G401 (cell line): ENCODE data around the gene KLHL29. TPM values are rescaled to one million over a fixed set of nuclear protein-coding genes. Genes with fewer than 3 reads are reported as not detected.
"Not testable (repeated sequence)": the region's sequence is repeated elsewhere in the genome, so short reads cannot be mapped to it uniquely, and the experiment has no call there.

Experiments
- DNase-seq: peaks from one replicate; pipeline ENCODE4 v3.0.0-alpha.2; 2015; ENCODE audit warnings: low spot score
- in situ Hi-C: cut with HindIII; loops from 2 replicates; pipeline ENCODE4 v1.10.0; 2016; ENCODE audit warnings: low sequenced_read_pairs, mixed read lengths
- total RNA-seq: library from RNA; depleted of rRNA; stranded (reverse); fragments of >200 nt; shearing (Covaris generic); gene quantifications from 2 replicates; pipeline ENCODE4 v1.2.3, GENCODE V29; 2014

The KLHL29 gene
- total RNA-seq, 1 experiment from 2014 or later: not detected

DNA sequence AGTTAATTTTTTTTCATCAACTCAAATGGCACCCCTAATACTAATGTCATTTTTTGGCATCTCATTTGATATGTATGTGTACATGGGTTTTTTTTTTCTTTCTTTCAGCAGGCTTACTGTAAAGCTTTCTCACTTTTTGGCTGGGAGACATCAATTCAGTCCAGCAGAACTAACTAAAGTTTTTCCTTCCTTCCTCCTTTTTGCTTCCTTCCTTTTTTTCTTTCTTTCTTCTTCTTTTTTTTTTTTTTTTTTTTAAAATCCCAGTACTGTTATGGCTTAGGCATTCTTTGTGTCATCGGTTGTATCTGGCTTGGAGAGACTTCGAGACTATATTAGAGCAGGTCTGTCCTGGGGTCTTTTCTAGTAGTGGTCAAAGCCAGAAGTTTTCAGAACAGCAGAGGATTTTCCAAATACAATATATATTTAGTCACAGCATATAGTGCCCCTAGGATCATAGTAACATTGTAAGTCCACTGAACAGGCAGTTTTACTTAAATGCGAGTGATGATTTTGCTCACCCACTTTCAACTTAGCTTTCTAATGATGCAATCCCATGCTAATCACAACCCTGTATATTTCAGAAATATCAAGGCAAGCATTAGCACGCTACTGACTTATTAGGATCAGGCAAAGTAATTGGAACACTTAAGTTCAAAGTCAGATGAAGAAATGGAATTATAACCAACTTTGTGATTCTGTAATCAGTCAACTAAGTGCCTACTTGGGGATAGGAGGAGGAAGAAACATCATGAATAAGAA, 4.0 kb downstream of the KLHL29 start:
- DNase-seq: no peak
- in situ Hi-C loops: no loop called here

DNA sequence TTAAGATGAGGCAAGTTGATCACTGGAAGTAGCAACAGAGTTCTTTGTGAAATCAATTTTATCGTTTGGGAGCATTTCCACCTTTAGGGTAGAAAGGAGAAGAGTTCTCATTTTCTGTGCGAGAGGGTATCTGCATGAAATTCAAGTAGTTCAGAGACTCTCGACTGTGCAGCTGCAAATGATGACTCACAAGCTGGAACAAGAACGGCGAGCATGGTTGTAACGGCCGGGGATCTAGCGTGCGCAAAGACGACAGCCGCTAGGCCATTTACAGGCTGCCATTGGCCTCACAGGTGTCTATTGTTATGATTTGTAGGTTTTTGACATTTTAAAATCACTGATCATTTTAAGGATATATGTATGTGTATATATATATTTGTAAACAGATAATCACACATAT, 5.2 kb downstream of the KLHL29 start:
- DNase-seq: no peak

DNA sequence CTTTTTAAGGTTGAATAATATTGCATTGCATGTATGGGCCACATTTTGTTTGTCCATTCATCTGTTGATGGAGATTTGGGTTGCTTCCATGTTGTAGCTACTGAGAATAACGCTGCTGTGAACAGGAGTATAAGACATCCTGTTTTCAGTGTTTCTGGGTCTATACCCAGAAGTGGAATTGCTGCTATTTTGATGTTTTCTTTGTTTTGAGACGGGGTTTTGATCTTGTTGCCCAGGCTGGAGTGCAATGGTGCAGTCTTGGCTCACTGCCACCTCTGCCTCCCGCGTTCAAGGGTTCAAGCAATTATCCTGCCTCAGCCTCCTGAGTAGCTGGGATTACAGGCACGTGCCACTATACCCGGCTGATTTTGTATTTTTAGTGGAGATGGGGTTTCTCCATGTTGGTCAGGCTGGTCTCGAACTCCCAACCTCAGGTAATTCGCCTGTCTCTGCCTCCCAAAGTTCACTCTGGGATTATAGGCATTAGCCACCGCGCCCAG, 6.3 kb downstream of the KLHL29 start:
- DNase-seq, in situ Hi-C loops: not testable (repeated sequence)

More for the DNA sequence above, 5.2 kb downstream of the KLHL29 start:
- in situ Hi-C loops: no loop called here

DNA sequence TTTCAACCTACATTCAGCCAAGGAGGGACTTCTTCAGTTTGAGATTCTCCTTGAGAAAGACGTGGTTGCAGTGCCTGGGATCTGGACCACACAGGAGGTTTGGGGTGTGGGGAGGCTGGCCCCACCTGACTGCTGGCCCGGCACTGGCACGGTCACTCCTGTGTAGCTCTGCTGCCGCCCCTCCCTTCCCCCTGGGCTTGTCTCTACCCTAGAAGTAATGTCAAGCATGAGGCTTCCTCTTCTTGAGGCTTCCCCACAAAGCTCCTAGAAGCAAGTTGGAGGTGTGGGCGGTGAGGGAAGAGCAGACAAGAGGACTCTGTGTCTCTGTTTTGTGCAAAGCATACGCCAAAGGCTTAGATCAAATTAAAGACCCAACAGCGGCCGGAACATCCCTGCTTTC, 8.7 kb downstream of the KLHL29 start:
- in situ Hi-C loops: no loop called here
- no peak for DNase-seq

DNA sequence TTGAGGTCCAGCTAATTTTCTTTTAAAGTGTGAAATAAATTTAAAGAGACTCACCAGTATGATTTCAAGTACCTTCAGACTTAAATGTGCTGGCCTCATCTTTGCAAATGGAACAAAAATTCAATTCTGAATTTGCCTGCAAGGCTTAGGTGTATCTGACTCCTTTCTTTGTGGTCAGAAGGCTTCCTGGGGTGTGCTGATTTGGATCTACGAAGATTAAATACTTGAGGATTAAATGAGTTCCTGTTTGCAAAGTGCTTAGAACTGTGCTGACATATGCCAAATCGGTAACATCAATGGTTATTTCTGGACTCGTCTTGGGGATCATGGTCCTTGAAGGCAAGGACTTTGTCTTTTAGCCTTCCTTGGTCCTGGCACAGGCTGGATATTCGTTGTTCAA, 9.7 kb downstream of the KLHL29 start:
- in situ Hi-C loops: no loop called here
- DNase-seq: no peak

DNA sequence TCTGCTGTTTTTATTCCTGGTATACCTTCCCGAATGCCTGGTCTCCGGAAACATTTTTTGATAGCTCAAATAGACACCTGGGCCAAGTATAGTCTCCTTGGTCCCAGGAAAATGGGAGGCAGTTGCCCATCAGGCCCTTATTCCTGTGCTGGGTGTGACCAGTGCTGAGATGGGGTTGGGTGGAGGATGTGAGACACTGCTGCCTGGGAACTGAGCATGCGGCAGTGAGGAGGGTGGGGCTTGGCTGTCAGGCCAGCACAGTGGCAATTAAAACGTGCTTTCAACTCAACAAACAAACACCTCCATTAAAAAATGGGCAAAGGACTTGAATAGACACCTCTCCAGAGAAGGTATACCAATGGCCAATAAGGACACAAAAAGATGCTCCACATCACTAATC, 12.5 kb downstream of the KLHL29 start:
- no peak for DNase-seq
- in situ Hi-C loops: no loop called here

DNA sequence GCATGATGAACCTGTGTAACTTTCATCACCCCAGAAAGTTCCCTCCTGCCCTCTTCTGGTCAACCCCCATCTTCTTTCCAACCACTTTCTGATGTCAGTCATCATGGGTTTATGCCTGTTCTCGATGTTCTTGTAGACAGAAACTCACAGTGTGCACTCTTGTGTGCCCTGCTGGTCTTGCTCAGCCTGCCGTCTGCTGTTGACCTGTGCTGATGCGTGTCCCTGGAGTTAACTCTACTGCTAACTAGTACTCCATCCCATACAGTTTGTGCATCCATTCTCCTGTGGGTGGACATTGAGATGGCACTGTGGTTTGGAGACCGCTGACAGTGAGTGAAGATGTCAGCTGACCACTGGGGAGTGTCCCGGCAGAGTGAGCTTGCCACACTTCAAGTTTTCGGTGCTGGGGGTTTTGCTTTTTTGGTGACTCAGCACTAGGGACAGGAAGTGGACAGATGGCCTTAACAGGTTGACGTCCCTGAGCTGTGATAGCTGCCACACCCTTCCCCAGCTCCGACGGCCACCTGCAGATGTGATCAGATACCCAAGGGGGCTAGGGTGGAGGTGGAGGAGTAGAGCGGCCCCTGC, 14.8 kb downstream of the KLHL29 start:
- in situ Hi-C loops: no loop called here
- no peak for DNase-seq

DNA sequence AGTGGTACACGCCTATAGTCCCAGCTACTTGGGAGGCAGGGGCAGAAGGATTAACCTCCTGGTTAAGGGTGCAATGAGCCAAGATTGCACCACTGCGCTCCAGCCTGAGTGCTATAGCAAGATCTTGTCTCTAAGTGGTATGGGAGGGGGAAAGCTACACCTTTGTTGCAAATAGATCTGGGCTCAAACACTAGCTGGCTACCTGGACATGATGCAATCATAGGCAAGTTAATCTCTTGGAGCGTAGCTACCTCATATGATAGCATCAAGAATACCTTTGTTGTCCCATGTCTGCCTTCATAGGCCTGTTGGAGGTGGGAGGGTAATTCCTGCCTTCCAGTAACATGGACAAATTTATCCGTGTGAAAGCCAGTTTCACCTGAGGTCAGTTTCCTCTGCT, 15.7 kb downstream of the KLHL29 start:
- DNase-seq: no peak
- in situ Hi-C loops: no loop called here

DNA sequence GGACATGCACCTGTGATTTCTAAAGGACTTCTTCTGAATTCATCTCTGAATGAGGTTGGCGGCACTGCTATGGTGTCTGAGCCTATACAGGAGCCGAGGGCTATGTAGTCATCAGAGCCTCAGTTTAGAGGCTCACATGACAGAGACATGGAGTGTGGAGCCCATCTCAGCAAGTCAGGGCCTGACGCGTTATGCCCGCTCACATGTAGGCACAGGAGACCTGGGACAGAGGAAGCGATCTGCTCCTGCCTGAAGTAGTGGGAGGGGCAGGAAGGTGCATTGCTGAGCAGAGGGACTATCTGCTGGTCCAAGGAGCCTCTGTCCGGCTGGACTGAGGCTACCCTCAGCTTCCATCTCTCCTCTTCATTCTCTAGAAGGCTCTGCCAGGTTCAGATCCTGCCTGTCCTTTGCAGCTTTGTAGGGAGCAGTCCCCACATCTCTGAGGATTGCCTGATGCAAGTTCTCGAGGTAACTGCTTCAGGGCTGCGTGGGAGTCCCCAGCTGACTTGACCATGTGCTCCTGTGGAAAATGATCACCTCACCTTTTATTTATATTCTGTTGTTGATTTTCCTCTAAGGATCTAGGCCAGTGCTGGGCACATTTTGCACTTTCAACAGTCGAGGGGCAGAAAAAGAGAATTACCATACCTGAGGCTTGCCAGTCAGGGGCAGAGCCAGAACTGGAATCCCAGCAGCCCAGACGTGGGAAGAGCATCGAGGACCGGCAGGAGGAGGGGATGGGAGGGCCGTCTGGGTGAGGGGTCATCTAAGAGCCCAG, 16.6 kb downstream of the KLHL29 start:
- in situ Hi-C loops: no loop called here

DNA sequence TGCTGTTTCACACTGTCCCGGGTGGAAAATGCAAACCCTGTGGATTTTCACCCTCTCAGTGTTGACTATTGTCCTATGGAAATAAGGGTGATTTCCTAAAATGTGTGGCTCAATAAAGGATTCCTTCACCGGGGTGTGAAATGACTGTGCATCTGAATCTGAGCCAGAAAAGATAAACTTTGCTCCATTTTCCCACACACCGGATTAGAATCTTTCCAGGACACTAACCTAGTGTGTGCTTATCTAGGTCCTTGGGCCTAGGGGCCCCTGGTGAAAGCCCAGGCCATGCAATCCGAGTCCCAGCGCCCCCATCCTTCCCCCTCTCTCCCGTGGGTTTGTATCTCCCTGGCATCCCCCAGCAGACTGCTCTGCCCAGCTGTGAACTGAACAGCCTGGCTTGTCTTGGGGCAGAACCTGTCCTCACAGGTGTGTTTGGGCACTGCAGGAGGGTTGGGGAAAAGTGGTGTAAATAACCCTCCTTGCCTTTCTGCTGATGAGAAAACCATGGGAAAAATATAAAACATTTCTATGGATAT, 17.3 kb downstream of the KLHL29 start:
- in situ Hi-C loops: no loop called here

More for the DNA sequence above, 16.6 kb downstream of the KLHL29 start:
- DNase-seq: no peak

DNA sequence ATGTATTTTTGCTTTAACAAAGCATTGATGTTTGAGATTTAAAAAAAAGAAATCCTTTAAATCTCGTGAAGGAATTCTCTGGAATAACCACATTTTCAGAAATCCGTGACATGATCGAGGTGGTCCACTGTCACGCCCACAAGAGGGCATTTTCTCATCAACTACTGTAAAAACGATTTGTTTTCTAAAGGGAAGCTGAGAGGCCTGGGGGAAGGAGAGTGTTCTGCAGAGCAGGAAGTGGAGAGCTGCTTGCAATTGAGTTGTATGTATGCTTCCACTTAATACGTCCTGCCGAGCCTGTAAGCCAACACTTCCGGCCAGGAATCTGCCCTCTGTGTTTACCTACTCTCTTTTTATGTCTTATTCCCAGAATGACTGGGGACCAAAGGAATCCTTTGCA, 19.4 kb downstream of the KLHL29 start:
- in situ Hi-C loops: no loop called here
- peak; percentile 36 for DNase-seq

More for the DNA sequence above, 17.3 kb downstream of the KLHL29 start:
- DNase-seq: no peak

DNA sequence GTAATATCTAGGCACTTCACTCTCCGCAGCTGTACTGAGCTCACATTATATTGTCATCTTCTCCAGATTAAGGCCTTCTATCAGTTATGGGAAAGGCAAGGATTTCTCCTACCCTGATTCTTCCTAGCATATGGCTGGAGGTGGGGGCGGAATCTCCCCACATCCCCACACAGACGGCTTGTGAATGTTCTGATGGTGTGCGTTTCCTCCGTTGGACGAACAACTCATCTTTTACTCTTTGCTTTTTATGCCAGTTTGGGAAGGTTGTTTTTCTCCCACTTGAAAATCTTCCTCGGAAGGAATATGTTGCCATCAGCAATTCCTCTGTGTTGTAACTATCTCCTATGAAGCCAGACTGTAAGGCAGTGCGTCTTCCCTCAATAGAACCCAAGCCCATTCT, 24.3 kb downstream of the KLHL29 start:
- no peak for DNase-seq
- in situ Hi-C loops: no loop called here

DNA sequence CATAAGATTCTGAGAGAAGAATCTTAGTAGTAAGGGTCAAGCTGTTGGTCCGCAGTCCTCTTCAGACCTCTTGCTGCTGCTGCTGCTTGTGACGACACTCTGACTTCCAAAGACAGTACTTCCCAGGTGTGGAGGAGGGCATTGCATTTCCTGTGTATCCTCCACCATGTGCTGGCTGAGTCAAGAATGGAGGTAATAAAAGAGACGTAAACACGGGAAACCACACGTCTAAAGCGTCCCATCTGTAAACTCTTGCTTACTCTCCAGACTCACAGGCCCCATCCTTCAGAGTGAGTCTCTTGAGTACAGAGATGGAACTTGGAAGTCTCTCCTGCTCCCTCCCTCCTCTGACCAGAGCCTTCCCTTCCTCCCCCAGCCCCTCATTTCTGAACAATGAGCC, 25.6 kb downstream of the KLHL29 start:
- no peak for DNase-seq
- in situ Hi-C loops: no loop called here

DNA sequence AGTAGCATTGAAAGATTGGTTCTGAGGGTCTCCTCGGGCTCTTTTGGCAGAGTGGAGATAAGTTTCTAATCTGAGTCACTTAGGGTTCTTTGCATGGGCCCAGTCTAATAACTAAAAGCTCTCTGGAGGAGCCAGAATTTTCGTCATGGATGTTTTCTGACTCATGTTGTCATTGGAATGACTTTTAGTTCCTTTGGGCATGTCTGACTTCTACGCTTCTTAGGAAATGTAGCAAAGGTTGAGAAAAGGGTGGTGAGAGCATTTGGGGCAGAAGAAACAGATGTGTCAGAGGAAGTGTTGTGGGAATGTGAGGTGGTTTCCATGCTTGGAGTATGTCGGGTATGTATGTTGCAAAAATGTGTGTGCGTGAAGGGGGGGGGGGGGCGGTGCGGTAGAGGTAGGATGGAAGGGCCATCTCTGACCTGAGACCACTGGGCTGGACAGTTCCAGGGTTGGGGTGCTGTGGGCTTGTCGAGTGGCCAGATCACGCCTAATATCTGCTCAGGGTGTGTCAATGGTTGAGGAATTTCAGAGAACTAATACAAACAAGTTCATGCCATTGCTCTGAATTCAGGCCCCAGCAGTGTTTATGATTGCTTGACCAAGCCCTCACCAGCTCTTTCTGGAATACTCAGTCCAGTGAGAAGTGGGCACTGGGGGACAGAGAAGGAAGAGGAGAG, 26.9 kb downstream of the KLHL29 start:
- DNase-seq: no peak
- in situ Hi-C loops: no loop called here

DNA sequence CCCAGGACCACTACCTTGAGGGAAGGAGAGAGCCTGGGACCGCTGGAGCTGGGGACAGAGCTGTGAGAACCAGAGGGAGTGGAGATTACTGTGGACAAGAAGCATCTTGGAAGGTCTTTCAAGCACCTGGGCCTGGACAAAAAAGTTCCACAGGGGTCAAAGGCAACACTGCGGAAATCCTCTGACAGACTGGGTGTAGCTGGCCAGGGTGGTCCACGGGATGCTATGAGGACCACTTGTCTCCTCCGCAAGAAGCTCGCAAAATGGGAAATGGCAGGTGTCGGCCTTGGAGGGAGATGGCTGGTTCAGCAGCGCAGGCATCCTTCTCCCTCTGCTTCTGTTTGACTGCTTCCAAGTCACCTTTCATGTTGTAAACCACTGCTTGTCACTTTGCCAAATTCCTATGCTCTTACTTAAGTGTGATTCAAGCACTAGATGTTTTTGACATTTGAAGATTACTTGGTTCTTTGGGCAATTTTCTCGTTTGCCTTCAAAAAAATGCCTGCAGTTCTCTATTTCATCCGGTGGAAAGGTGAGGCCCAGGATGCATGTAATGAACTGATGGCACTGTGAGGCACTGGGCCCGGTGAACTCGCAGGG, 27.7 kb downstream of the KLHL29 start:
- no peak for DNase-seq

DNA sequence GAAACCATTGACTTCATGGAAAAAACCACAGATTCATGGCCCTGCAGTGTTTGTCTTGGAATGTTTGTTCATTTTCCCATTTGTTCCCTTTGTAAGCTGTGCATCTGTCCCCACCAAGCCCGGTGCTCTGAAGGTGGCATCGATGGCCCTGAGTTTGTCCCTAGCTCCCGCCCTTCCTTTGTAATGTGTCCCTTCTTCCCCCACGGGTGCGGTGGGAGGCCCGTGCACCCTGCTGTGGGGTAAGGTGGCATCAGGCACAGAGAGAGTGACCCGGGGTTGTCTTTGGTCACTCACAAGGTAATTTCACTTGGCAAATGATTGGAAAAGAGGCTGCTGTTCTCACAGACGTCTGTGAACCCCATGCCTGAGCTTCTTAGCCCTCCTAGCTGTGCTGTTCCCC, 28.7 kb downstream of the KLHL29 start:
- DNase-seq: no peak
- in situ Hi-C loops: no loop called here

More for the DNA sequence above, 27.7 kb downstream of the KLHL29 start:
- in situ Hi-C loops: no loop called here

DNA sequence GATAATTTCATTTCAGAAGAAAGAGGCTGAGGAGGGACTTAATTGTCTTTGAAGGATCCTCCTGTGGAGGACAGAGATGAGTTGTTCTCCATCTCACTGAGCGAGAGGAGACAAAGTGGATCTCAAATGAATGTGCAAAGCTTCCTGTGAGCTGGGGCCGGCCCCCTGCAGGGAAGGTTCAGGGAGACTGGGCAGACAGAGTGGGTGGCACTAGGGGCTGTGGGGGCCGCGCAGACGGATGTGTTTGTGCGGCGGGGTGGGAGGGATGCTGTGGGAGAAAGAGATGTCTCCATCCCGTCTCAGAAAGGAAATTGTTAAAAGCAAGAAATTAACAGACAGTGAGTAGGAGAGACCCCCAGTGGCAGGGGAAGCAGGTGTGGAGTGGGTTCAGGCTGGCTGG, 29.1 kb downstream of the KLHL29 start:
- no peak for DNase-seq
- in situ Hi-C loops: no loop called here

DNA sequence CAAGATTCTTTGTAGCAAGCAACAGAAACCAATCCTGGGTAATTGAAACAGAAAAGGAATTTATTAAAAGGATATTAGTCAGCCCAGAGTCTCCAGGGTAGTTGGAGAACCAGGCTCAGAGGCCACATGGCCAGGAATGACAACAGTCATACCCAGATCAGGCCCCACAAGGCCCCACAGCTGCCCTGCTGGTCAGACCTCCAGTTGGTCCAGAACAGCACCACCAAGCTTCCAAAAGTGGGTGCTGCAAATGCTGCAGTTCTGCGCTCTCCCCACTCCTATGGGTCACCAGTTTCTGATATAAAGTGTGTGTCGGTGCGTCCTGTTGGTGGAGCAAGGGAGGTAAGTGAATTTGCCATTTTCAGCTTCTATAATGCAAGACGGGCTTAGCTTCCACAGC, 29.9 kb downstream of the KLHL29 start:
- no peak for DNase-seq
- in situ Hi-C loops: no loop called here

DNA sequence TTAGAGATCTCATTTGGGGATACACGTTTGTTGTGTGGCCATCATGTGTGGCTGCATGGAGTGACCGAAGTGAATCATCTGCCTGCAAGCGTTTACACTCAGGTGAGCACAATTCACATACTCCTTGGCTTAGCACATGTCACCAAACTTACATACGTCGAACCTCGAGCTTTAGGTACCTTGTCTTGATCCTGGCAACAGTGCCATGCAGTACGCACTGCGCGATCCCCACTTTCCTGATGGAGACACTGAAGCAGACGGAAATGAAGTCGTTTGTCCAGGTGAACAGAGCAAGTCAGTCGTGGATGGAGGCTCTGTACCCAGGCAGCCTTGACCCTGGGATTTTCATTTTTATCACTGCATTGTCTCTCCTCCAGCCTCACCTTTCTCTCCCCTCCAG, 32.3 kb downstream of the KLHL29 start:
- no peak for DNase-seq
- in situ Hi-C loops: no loop called here
